GM19468 (cell line): ENCODE results near the gene MACROD2.

Experiments used
- ATAC-seq: cut with Tn5 transposase; IDR thresholded peaks from one replicate; pipeline ENCODE4 v1.9.1; 2021; ENCODE audit warnings: mild to moderate bottlenecking, moderate library complexity, moderate number of reproducible peaks; ENCODE audit not compliant: unreplicated experiment; ENCODE audit errors: extremely low read depth

MACROD2 gene

DNA sequence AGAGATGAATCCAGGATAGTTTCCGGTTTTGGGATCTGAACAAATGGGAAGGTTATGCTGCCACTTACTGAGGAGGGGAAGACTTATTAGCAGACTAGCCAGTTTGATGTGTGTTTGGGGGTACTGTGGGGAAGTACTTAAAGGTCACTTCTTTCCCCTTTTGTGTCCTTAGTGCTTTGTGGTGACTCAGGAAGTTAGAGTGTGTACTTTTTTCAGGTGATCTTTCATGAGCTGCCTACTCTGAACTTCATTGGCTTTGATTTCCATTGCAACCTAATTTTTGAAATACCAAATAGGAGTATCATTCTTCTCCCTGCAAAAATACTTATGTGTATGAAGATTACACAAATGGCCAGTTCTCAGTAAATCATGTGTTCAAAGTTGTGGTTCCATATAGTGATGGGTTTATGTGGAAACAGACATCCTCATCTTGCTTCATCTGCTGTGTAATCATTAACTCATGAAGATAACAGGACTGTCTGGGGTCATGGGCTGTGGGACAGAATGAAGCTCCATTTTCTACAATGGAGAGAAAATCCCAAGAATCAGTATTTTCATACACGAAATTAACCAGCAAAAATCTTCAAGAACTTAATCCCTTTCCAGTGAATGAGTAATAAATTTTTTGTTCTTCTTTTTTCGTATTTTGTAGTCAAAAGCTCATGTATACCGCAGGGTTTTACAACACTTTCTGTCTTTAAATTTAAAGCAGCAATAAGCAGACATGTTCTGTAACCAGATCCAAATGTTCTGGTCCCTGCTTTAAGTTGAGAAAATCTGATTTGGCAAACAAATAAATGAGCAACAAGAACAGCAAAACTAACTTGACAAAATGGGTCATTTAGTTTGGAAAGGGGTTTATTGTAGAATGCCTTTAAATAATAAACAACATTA is 614.3 kb downstream of the MACROD2 start:
- no peak for ATAC-seq

DNA sequence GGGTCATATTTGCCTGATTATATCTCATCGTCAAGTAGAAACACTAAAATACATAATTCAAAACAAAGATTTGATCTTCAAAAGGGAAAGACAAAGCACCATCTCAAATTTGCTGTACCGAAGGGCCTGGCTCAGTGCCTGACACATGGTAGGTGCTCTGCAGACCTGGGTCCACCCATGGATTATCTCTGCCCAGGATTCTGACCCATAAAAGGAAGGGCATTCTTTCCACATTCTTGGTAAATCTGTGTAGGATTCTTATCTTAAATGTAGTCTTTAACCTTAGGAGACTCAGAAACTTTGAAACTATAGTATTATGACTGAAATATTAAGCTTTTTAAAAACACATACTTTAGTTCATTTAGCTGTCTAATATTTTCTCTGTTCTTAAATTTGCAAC is 616.2 kb downstream of the MACROD2 start:
- no peak for ATAC-seq

DNA sequence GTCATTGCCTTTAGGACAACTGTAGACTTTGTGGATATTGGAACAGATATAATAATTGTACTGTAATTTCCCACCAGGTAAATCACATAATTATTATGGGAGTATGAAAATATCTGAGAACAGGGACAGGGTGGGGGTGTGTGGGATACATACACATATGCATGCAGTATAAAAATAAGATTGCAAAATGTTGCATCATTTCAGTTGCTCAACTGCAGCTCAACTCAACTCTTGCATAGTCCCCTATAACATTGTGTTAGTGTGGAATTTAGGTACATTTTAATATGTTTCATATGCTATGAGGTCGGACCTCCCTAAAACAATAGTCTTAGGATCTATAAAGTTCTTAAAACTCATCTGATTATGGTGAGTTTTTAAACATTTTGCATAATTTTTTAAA is 617.1 kb downstream of the MACROD2 start:
- ATAC-seq, result no peak

- ATAC-seq, result no peak
These were observed 620.7 kb downstream of the MACROD2 start for GRCh38 chr20:14616003-14616402.

- no peak for ATAC-seq
These were observed 621.8 kb downstream of the MACROD2 start for GRCh38 chr20:14617123-14617522.

DNA sequence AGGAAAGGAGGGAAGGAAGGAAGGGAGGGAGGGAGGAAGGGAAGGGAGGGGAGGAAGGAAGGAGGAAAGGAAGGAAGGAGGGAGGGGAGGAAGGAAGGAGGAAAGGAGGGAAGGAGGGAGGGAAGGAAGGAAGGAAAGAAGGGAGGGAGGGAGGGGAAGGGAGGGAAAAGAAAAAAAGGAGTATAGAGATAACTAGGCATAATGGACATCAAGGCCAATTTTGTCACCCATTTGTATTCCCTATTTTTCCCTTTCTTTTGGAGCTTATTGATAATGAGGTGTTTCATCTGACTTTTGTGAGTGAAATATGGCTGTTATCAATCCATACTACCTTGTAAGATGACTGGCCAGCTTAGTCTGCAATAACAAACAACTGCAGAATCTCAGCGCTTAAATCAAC is 624.1 kb downstream of the MACROD2 start:
- no peak for ATAC-seq

DNA sequence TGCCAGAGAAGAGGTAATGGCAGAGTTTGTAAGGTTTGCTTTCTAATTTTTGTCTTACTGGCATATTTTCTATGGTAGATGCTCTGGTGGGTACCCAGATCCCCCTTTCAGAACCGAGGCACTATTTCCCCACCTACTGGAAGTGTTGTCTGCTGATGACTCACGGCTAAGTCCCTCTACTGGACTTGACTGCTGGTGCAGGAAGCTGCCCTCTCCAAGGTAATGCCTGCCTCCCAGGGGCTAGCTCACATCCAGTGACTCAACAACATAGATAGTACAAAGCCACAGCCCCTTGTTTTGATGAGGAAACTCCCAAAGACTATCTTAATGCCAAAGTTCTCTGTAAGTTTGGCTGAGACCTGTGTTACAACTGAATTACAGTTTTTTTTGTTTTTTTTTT is 627.5 kb downstream of the MACROD2 start:
- ATAC-seq, result no peak

DNA sequence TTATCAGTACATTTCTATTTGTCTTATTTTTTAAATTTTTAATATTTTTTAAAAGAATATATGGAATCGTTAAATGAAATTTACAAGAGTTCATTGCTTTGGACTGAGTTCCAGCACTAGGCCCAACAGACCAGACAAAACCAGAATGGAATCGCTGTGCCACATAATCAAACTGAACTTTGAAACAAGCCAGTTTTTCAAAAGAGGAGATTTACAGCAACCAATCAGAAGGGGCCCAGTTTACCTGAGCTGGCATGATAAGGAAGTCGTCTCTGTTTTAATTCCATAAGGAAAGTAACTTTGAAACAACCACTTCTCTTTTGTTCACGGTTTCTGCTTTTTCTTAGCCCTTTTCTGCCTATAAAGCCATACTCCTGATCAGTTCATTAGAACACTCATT is 635.7 kb downstream of the MACROD2 start:
- ATAC-seq, result no peak

- no peak for ATAC-seq
These were observed 637.6 kb downstream of the MACROD2 start for GRCh38 chr20:14632906-14633305.

- no peak for ATAC-seq
These were observed 638.2 kb downstream of the MACROD2 start for GRCh38 chr20:14633507-14633906.

DNA sequence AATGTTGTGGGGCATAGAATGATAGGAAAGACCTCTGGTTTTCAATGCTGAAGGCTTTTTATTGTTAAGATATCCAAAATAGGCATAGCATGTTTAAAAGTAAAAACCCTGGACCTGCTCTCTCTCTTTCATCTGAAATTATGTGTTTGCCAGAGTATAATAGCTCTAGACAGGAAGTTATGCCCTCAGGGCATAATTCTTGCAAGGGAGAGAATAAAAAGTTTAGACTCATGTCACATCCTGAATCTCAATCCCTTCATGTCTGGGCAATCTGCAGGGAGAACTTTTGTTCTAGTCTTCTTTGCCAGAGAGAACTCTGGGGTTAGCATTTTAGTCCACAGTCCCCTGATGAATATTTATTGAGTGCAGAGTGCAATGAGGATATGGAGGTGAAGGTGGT is 639.3 kb downstream of the MACROD2 start:
- no peak for ATAC-seq

DNA sequence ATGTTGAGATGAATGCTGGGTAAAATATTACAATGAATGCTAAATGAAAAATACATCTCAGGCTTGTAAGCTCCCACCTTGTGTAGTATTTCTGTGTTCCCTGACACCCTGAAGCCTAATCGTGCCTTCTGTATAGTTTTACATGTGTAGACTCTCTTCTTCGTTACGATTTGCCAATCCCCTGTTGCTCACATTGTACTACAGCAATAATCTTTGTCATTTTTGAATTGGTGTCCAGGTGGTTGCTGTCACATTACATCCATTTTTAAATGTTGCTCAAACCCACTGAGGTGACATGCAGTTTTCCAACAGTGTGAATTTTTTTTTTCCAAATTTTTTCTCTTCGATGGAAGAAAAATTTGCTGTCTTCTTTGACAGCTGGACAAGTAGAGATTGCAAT is 642.1 kb downstream of the MACROD2 start:
- no peak for ATAC-seq

- no peak for ATAC-seq
These were observed 647.8 kb downstream of the MACROD2 start for GRCh38 chr20:14643146-14643545.

DNA sequence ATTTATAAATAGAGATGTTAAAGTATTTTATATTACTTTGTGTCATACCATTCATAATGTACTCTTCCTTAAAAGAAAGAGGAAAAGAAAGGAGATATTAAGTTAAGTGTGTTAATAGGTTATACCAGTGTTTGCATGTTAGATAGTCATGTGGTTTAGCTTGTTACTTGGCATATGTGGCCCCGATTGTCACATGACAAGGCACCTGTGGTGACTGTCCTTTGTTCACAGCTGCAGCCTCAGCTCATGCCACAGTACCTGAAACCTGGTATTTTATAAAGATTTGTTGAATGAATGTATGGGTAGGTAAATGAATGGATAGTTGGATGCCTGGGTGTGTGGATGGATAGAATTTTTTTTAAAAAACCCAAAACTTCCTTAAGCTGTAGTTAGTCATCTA is 648.2 kb downstream of the MACROD2 start:
- no peak for ATAC-seq

GRCh38 chr20:14644306-14645097 is 649.2 kb downstream of the MACROD2 start:
- ATAC-seq, result no peak

GRCh38 chr20:14647016-14647415 is 651.7 kb downstream of the MACROD2 start:
- no peak for ATAC-seq

DNA sequence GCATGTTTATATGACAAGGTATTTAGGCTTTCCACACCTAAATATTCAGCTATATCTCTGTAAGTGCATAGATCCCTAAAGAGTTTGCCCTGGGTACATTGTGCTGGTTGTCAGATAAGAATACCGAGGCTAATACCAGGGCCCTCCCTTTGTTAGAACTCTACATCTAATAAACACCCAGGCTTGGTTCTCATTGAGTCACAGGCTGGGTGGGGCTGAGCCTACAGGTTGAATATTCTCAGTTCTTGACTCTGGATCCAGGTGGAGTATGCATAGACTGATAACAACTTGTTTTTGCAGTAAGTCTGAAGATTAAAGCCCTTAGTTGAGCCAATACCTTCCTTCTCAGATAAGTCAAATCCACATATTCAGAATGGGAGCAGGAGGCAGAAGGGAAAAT is 654.3 kb downstream of the MACROD2 start:
- ATAC-seq, result no peak

DNA sequence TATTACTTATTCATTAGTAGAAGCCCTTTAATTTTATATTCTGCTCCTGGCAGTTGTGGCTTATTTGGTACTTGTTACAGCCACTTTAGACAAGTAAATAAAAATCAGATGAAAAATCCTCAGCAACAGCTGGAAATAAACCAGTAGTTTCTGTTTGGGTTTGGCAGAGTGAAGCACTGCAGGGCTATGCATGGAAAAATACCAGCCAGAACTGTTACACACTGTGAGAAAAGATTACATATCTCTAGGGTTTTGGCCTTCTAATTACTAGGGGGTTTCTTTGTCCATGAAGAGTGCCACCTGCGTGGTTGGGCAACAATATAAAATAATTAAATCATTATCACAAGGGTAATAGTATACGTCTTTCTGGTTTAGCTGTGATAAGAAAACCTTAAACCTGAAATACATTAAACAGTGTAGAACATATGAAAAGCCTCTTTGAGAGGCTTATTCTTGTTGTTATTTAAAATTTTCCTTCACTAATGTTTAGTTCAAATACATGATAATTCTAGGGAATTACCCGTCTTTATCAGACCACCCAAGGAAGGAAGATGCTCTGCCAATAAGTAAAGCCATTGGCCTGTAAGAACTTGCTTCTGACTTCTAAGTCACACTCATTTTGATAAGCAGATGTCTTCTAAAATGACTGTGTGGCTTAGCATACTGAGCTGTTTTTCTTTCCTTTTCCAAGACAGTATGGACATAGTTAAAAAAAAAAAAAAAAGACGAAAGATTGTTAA is 662.1 kb downstream of the MACROD2 start:
- no peak for ATAC-seq

GRCh38 chr20:14664101-14664500 is 668.8 kb downstream of the MACROD2 start:
- ATAC-seq, result no peak

DNA sequence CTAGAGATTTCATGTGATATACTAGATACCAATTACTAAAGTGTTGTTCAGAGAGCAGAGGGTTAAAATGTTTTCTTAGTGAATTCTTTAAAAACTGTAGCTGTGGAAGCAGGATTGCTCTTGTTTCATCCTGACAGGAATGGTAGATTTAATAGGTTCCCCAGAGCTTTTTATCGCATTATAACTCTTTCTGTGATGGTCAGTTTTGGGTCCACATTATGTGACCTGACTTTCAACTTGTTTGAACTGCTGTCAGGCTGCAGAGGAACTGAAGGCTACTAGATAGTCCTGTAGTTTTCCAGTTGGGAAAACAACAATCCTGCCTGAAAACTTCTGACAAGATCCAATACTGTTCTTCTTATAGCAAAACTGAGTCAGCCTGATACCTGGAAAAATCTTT is 671.4 kb downstream of the MACROD2 start:
- ATAC-seq, result no peak

DNA sequence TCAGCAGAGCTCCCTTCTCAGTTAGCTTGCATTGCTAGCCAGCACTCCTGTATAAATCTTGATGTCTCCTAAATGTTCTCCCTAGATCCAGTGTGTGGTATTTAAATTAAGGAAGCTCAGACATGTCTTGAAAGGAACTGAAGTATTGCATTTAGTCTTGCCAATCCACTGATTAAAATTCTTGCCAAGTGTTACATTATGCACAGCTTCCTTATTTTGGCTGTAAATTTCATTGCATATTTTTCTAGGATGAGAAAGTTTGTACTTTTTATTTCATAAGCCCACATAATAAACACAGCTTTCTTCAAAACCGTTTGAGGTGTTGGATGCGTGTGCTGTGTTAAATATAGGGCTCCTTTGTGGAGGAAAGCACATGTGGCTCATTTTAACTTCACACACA is 671.9 kb downstream of the MACROD2 start:
- ATAC-seq, result no peak
